Measurements from ENCODE around the gene NIPAL3. TPM values are rescaled to one million over a fixed set of nuclear protein-coding genes. Genes with fewer than 3 reads are reported as not detected.

The NIPAL3 gene
- total RNA-seq, 1 experiment from 2014 or later, result 11.2 TPM

- no peaks in the 10 kb centered on the region for H3K9me3 Mint-ChIP-seq
- DNase-seq (ENCODE audit: low spot score), result no peak
- H3K36me3 Mint-ChIP-seq, result peaks cover 2% of the 10 kb centered on the region; the same call in 1 of the 2 replicates
- H3K4me3 Mint-ChIP-seq, result no peak overlapping the region
- no peaks in the 10 kb centered on the region for H3K4me1 Mint-ChIP-seq
- TF ChIP-seq ERG (CRISPR knock-in tag; IDR thresholded peaks at IDR 0.05) (no peak), ZNF671 (CRISPR knock-in tag; IDR thresholded peaks at IDR 0.05) (no peak), NR2C2 (CRISPR knock-in tag; IDR thresholded peaks at IDR 0.05) (no peak), NFATC4 (CRISPR knock-in tag; IDR thresholded peaks at IDR 0.05) (no peak), KAT7 (CRISPR knock-in tag; IDR thresholded peaks at IDR 0.05; ENCODE audit: borderline replicate concordance) (no peak), ZNF423 (CRISPR knock-in tag; IDR thresholded peaks at IDR 0.05) (no peak), ATF1 (CRISPR knock-in tag; IDR thresholded peaks at IDR 0.05) (no peak), NFYB (CRISPR knock-in tag; conservative IDR thresholded peaks at IDR 0.05; ENCODE audit: low read depth) (no peak), ETV6 (CRISPR knock-in tag; IDR thresholded peaks at IDR 0.05) (no peak), ZNF219 (CRISPR knock-in tag; IDR thresholded peaks at IDR 0.05; ENCODE audit: borderline replicate concordance) (no peak), CTCF (IDR thresholded peaks at IDR 0.05) (no peak), GRHL2 (CRISPR knock-in tag; IDR thresholded peaks at IDR 0.05; ENCODE audit: insufficient replicate concordance, severe bottlenecking) (no peak), ZBTB21 (CRISPR knock-in tag; IDR thresholded peaks at IDR 0.05; ENCODE audit: borderline replicate concordance) (no peak), GTF2I (CRISPR knock-in tag; conservative IDR thresholded peaks at IDR 0.05) (no peak)
- CTCF ChIA-PET, result interaction anchor here (0.6 to 5.9 kb wide), 5 partner anchors 9 to 187 kb away, joined by 3 to 45 read pairs (median 3); no protein-coding TSS in a partner anchor
- H3K27me3 Mint-ChIP-seq (ENCODE audit: low read depth), result no peaks in the 10 kb centered on the region; the same call in 1 of the 2 replicates
- ATAC-seq, result no peak
- POLR2A ChIA-PET, result no interaction called here
- no peak overlapping the region for H3K27ac Mint-ChIP-seq
Measured at GRCh38 chr1:24383381-24383940, 32.1 kb upstream of the NIPAL3 start.

- Mint-ChIP-seq H3K9me3 (no peaks in the 10 kb centered on the region), H3K36me3 (peaks cover 2% of the 10 kb centered on the region; the same call in 1 of the 2 replicates), H3K27me3 (ENCODE audit: low read depth) (no peaks in the 10 kb centered on the region; the same call in 1 of the 2 replicates), H3K4me1 (no peaks in the 10 kb centered on the region), H3K27ac (no peak overlapping the region), H3K4me3 (no peak overlapping the region)
- ChIA-PET CTCF (interaction anchor here (0.7 to 5.9 kb wide), 12 partner anchors 8 to 189 kb away, joined by 3 to 45 read pairs (median 3); no protein-coding TSS in a partner anchor), POLR2A (no interaction called here)
- DNase-seq (ENCODE audit: low spot score), result no peak
- TF ChIP-seq GTF2I (CRISPR knock-in tag; conservative IDR thresholded peaks at IDR 0.05) (no peak), PRDM15 (CRISPR knock-in tag; IDR thresholded peaks at IDR 0.05) (no peak)
- TF ChIP-seq, protein P1, sequence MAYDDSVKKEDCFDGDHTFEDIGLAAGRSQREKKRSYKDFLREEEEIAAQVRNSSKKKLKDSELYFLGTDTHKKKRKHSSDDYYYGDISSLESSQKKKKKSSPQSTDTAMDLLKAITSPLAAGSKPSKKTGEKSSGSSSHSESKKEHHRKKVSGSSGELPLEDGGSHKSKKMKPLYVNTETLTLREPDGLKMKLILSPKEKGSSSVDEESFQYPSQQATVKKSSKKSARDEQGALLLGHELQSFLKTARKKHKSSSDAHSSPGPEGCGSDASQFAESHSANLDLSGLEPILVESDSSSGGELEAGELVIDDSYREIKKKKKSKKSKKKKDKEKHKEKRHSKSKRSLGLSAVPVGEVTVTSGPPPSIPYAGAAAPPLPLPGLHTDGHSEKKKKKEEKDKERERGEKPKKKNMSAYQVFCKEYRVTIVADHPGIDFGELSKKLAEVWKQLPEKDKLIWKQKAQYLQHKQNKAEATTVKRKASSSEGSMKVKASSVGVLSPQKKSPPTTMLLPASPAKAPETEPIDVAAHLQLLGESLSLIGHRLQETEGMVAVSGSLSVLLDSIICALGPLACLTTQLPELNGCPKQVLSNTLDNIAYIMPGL (CRISPR knock-in tag; IDR thresholded peaks at IDR 0.05), result no peak
- ATAC-seq, result no peak
Measured at GRCh38 chr1:24384251-24385090, 31.1 kb upstream of the NIPAL3 start.
